H54 (cell line): ENCODE data around the gene ADCY3.
"Not testable (repeated sequence)": the region's sequence is repeated elsewhere in the genome, so short reads cannot be mapped to it uniquely, and the experiment has no call there.

Source experiments
- DNase-seq: peaks from one replicate; pipeline ENCODE4 v3.0.0; 2011; ENCODE audit warnings: low spot score, mixed read lengths; ENCODE audit not compliant: insufficient read length
- FAIRE-seq: peaks from 3 replicates; lab custom pipeline; 2011; peaks lifted over from hg19 to GRCh38; lab: Jason Lieb, UNC
- POLR2A ChIP-seq: IDR thresholded peaks from 2 replicates; pipeline ENCODE4 v1.6.1; 2011; ENCODE audit warnings: low read depth, mild to moderate bottlenecking, low read length

Gene ADCY3

DNA sequence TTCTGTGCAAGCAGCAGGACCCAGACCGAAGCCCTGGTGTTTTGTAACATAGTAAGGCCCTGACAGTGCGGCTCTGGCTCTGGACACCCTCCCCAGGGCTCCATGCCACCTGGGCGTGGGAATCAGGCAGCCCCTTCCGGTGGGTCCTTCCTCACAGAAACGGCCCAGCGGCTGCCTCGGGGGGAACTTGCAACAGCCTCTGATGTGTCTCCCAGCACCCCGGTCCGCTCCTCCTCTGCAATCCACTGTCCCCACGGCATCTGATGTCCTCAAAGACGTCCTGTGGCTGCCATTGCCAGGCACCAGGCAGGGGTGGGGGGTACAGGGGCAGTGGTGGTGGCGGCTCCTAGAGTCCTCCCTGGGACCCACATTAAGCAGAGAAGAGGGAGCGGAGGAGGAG lies 68.0 kb downstream of the ADCY3 start:
- FAIRE-seq (no peak), DNase-seq (no peak)
- no peak for TF ChIP-seq POLR2A

DNA sequence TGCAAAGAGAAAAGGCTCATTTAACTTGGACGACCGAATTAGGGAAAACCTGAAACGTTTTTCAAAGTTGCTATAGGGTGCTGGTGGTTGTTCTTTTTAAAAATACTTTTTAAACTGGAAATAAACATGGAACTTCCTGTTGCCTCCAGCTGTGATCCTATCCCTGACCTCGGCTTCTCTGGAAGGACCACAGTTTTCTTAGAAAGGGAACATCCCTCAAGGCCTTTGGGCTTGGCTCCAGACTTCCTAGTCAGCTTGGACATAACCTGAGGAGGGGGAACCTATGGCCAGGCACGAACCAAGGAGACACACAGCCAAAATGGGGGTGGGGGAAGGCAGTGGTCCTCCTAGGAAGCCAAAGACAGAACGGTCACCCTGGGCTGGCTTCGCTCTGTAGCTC lies 69.1 kb downstream of the ADCY3 start:
- no peak for TF ChIP-seq POLR2A
- no peak for DNase-seq
- no peak for FAIRE-seq

GRCh38 chr2:24845691-24846090 lies 74.3 kb downstream of the ADCY3 start:
- no peak for TF ChIP-seq POLR2A
- DNase-seq (no peak), FAIRE-seq (no peak)

GRCh38 chr2:24844023-24844685 lies 75.9 kb downstream of the ADCY3 start:
- FAIRE-seq, result no peak
- no peak for DNase-seq
- TF ChIP-seq POLR2A, result no peak

DNA sequence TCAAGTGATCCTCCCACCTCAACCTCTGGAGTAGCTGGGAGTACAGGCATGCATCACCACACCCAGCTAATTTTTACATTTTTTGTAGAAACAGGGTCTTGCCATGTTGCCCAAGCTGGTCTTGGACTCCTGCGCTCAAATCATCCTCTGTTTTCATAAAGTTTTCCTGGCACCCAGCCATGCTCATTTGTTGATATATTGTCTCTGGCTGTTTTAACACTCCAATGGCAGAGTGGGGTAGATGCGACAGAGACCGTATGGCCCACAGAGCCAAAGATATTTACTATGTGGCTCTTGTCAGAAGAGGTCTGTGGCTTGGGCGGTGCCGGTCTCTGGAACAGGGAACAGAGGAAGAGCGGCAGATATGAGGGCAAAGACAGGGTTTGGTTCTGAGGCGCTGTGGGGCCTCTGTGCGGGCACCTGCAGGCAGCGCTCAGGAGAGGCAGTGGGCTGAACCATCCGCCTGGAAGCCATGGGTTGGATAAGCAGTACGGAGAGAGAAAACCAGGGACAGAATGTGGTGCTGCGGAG lies 76.6 kb downstream of the ADCY3 start:
- DNase-seq (no peak), FAIRE-seq (no peak)
- TF ChIP-seq POLR2A, result no peak

- FAIRE-seq (no peak), DNase-seq (no peak)
- no peak for TF ChIP-seq POLR2A
Measured at GRCh38 chr2:24842081-24843050, 77.7 kb downstream of the ADCY3 start.

- FAIRE-seq (no peak), DNase-seq (no peak)
- TF ChIP-seq POLR2A, result no peak
Measured at GRCh38 chr2:24840962-24841945, 78.8 kb downstream of the ADCY3 start.

DNA sequence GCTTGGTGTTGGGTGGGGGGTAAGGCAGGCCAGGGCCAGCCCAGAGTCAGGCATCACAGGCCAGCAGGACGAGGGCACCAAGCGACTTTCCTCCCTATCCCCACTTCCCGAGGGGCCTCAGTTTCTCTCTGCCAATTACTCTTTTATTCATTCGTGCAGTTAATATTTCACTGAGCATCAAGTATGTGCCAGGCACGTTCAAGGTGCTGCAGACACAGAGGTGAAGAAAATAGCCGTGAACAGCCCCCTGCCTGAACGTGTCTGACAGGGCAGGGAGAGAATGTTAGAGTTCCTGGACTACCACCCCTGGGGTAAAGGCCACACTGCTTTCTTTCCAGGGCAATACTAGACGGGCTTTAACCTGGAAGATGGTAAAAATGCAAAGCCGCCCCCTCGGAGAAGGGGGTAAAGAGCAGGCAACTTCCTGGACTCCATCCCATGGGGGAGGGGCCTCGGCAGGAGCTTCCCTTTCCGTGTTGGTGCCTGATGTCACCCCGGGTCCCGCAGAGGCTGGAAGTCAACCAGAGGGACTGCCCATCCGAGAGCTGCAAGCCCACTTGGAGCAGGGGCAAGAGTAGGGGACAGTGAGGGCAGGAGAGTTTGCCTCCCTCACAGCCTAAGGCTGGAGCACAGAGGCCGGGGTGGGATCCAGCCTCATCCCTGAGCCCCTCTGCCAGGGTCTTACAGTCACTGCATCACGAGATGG lies 79.7 kb downstream of the ADCY3 start:
- no peak for DNase-seq
- no peak for TF ChIP-seq POLR2A
- no peak for FAIRE-seq

DNA sequence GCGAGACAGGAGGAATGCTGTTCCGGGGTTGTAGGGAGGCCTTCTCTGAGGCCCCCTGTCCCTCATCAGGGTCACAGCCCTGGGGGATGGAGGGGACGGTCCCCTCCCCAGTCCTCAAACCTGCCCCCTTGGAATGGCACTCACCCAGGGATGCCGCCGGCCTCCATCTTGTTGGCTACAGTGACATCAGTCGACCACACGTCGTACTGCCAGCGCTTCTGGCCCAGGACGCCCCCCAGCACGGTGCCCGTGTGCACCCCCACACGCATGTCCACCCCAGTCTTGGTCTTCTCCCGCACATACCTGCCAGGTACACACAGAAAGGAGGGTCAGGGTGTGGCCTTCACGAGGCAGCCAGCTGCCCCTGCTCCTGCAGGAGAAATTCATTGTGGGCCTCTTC lies 80.3 kb downstream of the ADCY3 start:
- TF ChIP-seq POLR2A, result no peak
- FAIRE-seq, result no peak
- DNase-seq, result no peak

- no peak for FAIRE-seq
Measured at GRCh38 chr2:24838541-24838940, 81.5 kb downstream of the ADCY3 start.

DNA sequence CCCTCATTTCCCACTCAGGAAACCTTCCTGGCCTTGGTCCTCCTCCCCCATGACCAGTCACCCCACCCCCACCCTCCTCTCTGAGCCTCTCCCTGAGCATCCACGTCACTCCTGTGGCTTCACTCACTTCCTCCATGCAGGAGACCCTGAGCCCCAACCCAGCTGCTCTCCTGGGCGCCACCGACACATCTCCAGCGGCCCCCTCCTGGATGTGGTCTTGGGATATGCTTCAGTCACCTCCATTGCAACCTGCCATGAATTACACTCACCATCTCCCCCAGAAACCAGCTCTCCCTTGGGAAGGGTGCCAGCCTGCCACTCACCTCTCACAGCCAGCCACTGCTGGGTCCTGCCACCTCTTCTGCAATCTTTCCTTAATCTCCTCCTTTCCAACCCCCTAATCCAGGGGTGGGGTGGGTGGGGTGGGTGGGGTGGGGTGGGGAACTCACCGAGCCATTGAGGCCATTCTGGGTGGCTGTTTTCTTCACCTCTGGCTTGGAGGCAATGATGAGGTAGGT lies 82.0 kb downstream of the ADCY3 start:
- DNase-seq (no peak), FAIRE-seq (no peak)
- no peak for TF ChIP-seq POLR2A

More at GRCh38 chr2:24838541-24838940, 81.5 kb downstream of the ADCY3 start:
- TF ChIP-seq POLR2A, result no peak
- DNase-seq, result no peak

GRCh38 chr2:24836706-24837105 lies 83.3 kb downstream of the ADCY3 start:
- FAIRE-seq (no peak), DNase-seq (no peak)
- no peak for TF ChIP-seq POLR2A

- TF ChIP-seq POLR2A, result no peak
- FAIRE-seq (no peak), DNase-seq (no peak)
Measured at GRCh38 chr2:24836206-24836605, 83.8 kb downstream of the ADCY3 start.

GRCh38 chr2:24835411-24835810 lies 84.6 kb downstream of the ADCY3 start:
- peak; percentile 83 for DNase-seq
- not testable (repeated sequence) for FAIRE-seq
